HG03139 (cell line): ENCODE measurements around the gene CLIC6.

Experiments
- ATAC-seq: cut with Tn5 transposase; IDR thresholded peaks from one replicate; pipeline ENCODE4 v1.9.1; 2021; ENCODE audit not compliant: unreplicated experiment

CLIC6 gene

GRCh38 chr21:34724131-34724856, 55.5 kb downstream of the CLIC6 start:
- ATAC-seq: no peak

GRCh38 chr21:34724857-34725195, 56.0 kb downstream of the CLIC6 start:
- ATAC-seq: no peak

DNA sequence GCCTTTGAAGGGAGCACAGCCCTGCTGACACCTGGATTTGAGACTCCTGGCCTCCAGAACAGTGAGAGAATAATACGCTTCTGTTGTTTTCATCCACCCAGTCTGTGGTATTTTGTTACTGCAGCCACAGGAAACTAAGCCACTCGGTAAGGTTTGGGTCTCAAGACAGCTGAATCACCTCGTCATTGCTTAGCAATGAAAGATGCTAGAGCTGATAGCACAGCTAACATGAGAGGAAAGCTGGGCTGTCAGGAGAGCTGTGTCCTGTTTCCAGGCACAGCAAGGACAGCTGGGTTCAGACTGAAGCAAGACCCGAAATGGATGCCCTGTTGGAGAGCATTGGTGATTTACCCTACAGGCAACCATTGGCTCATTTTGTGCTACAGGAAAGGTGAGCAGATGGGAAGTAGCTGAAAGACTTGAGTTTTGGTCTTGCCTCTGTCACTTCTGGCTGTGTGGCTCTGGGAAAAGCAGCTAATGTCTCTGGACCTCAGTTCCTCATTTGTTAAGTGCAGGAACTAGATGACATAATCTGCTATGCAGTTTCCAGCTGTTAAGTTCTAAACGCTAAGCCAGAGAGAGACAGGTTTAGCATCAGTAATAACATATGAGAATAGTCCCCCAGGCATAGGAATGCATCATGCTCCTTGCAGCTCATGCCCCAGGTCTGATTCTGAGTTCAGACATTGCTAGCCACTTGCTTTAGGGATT, 58.0 kb downstream of the CLIC6 start:
- ATAC-seq: no peak

GRCh38 chr21:34728479-34728878, 59.7 kb downstream of the CLIC6 start:
- no peak for ATAC-seq

GRCh38 chr21:34730194-34730593, 61.4 kb downstream of the CLIC6 start:
- no peak for ATAC-seq

DNA sequence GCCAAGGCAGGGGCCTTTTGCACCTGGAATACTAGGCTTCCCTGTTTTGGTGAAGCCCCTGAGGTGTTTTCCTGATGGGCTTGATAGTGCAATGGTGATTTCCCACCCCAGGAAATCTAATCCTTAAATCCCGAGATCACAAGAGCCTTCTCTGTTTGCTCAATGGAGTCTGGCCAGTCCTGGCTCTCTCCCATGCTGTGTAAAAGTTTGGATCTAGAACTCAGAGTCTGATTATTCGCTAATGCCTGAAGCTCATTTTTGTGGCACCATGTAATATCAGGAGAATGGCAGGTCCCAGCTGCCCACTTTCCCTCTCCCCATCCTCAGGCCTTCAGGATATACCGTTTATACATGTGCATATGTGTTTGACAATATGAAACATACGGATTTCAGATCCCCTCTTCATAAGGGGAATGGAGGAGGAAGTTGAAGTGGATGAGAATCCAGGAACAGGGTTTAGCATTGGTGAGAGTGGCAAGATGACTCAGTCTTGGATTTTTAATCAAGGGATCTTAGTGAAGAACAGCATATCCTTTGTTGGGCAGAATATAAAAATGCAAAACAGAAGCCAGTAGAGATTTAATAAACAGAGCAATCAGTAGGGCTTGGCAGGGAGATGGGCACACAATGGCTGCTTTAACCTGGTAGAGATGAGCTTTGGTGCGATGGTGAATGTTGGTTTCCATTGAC, 62.1 kb downstream of the CLIC6 start:
- no peak for ATAC-seq

GRCh38 chr21:34732388-34732821, 63.6 kb downstream of the CLIC6 start:
- no peak for ATAC-seq

- no peak for ATAC-seq
Measured at GRCh38 chr21:34733852-34734251, 65.1 kb downstream of the CLIC6 start.

- ATAC-seq: no peak
Measured at GRCh38 chr21:34734696-34735095, 65.9 kb downstream of the CLIC6 start.

DNA sequence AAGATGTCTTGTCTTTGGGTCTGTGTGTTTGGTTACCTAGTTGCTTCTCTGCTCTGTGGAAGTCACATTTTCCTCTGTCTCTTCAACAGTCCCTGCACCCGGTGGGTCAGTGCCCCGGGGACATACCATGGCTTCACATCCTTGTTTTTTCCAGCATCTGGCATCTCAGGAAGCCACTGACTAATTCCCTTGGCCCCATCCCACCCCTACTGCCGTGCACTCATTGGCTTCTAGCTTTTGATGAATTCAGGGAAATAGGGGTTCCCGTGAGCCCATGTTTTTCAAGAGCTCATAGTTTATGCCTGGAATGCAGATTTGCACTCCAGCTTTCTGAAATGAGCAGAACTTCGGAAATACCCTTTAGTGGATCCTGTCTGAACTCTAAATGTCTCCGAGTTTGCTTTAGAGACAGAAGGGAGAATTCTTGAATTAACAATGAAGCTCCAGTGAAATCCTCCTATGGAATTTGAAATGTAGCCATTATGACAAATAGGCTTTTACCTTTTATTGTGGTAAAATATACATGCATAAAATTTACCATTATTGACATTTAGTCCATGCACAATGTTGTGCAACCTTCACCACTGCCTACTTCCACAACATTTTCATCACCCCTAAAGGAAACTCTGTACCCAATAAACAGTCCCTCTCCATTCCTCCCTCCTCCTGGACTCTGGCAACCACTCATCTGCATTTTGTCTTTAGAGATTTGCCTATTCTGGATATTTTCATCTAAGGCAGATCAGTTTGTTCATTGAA, 67.5 kb downstream of the CLIC6 start:
- no peak for ATAC-seq

DNA sequence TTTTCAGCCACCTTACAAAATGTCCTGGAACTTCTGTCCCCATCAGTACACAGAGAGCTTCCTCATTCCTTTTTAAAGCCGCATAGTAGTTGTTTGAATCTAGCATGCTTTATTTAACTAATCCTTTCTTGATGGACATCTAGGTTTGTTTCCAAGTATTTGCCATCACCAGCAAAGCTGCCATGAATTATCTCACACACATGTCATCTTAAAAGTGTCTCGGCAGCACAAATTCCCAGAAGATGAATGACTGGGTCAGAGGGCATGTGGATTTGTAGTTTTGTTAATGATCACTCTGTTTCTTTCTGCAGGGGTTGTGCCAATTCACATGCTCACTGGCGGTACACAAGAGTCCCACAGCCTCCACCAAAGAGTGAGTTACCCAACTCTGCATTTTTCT, 68.3 kb downstream of the CLIC6 start:
- ATAC-seq: no peak

- ATAC-seq: no peak
Measured at GRCh38 chr21:34740198-34740597, 71.4 kb downstream of the CLIC6 start.

DNA sequence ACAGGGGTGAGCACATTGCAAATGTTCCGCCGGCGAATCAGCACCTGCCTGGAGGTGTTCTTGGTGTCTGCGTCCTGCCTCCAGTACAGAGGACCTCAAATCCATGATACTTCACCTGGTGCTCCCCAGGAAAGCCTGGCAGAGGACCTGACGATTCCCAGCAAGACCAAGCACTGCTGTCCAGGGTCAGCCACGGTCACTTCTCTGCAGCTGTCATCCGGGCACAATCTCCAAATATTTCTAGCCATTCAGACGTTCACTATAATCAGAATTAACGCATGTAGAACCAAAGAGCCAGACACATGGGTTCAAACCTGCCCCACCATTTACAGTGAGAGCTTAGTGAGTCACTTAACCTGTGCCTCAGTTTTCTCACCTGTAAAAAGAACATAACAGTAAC, 74.5 kb downstream of the CLIC6 start:
- no peak for ATAC-seq

DNA sequence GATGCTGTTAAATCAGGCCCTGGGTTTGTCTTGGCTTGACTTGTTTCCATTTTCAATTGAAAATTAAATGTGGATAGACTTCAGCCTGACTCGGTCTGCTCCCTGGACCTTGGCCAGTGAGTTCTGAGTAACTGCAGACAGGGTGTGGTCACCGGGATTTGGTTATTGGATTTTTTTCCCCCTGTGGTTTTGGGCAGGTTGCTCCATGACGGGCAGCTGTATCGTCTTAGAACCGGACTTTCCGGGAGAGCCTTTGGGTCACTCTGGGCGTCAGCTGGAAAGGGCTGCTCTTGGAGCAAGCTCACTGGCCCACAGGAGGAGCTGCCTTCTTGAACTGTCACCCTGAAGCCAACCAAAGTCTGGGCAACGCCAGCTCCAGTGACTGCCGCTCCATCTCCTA, 75.0 kb downstream of the CLIC6 start:
- no peak for ATAC-seq

GRCh38 chr21:34744801-34745200, 76.0 kb downstream of the CLIC6 start:
- ATAC-seq: no peak

- peak; percentile 77 for ATAC-seq
Measured at GRCh38 chr21:34745557-34746255, 76.9 kb downstream of the CLIC6 start.

DNA sequence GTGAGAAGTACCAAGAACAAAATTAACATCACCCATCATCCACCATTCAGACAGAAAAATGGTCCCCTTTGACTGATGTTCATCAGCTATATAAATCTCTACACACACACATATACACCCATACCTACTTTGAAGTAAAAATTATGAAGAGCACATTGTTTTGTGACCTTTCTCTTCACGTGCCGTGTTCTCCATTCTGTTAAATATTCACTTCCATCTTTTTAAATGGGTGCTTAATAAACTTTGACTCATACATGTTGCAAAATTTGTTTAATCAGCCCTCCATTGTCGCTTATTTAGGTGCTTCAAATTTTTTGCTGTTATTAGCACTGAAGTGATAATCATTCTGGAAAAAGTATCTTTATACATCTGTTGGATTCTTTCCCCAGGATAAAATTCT, 80.1 kb downstream of the CLIC6 start:
- ATAC-seq: no peak

GRCh38 chr21:34754690-34755647, 86.2 kb downstream of the CLIC6 start:
- ATAC-seq: no peak

DNA sequence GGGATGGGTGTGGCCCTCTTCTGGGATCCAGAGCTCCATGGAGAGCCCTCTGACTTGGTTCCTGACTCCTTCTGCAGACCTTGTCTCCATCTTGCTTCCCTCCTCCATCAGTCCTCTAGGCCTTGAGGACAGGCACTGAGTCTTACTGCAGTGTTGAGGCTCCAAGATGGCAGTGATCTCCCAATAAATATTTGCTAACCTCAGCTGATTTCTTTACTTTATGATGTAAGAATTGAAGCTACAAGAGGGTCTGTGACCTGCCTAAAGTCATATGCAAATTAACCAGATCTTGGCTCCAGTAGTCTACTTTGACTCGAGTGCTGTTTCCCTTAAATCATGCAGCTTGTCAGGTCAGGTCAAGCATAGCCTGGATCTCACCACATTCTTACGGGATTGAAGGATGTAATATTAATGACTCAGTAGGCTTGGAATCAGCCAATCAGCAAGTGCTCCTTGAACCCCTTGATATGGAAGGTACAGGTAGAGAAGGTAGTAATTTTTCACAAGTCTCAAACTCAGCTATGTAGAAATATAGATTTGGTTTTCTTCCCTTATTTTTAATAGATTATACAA, 93.0 kb downstream of the CLIC6 start:
- no peak for ATAC-seq
